ENCODE measurements around the gene CPSF2. TPM values are rescaled to one million over a fixed set of nuclear protein-coding genes. Genes with fewer than 3 reads are reported as not detected.

CPSF2 gene
- total and polyA plus RNA-seq, 10 of the 15 experiments (the other 5 are each of a cell fraction or from before 2014, with no cell fraction given) = 18.2 to 71.8 (median 47.0) TPM

- H3K4me1 ChIP-seq (ENCODE audit: control insufficient read depth, insufficient read depth, low read length) = no peaks in the 10 kb centered on the region; the same call in 1 of the 2 replicates
- ChIA-PET CTCF (interaction anchor here (0.6 to 1.4 kb wide), 4 partner anchors 15 to 104 kb away, joined by 3 read pairs; partner anchors contain the start of genes CPSF2 and NDUFB1), RAD21 (ENCODE audit: unreplicated experiment) (no interaction called here), POLR2A (no interaction called here), SMC1A (ENCODE audit: uncharacterized antibody, unreplicated experiment) (interaction anchor here (0.5 kb wide), 1 partner anchor 64 kb away, joined by 3 read pairs; the partner anchor contains the start of gene TRIP11)
- intact Hi-C loops (cut with micrococcal nuclease; ENCODE audit: unreplicated experiment) = no loop called here
- H3K79me2 ChIP-seq (ENCODE audit: control insufficient read depth, insufficient read depth, low read length) = peaks cover 31% of the 10 kb centered on the region
- TF ChIP-seq, protein P1, sequence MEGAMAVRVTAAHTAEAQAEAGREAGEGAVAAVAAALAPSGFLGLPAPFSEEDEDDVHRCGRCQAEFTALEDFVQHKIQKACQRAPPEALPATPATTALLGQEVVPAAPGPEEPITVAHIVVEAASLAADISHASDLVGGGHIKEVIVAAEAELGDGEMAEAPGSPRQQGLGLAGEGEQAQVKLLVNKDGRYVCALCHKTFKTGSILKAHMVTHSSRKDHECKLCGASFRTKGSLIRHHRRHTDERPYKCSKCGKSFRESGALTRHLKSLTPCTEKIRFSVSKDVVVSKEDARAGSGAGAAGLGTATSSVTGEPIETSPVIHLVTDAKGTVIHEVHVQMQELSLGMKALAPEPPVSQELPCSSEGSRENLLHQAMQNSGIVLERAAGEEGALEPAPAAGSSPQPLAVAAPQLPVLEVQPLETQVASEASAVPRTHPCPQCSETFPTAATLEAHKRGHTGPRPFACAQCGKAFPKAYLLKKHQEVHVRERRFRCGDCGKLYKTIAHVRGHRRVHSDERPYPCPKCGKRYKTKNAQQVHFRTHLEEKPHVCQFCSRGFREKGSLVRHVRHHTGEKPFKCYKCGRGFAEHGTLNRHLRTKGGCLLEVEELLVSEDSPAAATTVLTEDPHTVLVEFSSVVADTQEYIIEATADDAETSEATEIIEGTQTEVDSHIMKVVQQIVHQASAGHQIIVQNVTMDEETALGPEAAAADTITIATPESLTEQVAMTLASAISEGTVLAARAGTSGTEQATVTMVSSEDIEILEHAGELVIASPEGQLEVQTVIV (IDR thresholded peaks at IDR 0.05; ENCODE audit: borderline replicate concordance, partially characterized antibody) = no peak
- TF ChIP-seq CUX1 (IDR thresholded peaks at IDR 0.05; ENCODE audit: insufficient replicate concordance, low read depth, low read length) (no peak), RBBP5 (conservative IDR thresholded peaks at IDR 0.05) (no peak), EZH2 (IDR thresholded peaks at IDR 0.05; ENCODE audit: borderline replicate concordance, control insufficient read depth, low read depth, low read length) (no peak), SMARCA5 (IDR thresholded peaks at IDR 0.05) (no peak), HDAC2 (IDR thresholded peaks at IDR 0.05) (no peak), E2F4 (IDR thresholded peaks at IDR 0.05; ENCODE audit: low read depth, low read length) (no peak), NR2C2 (IDR thresholded peaks at IDR 0.05; ENCODE audit: borderline replicate concordance, control insufficient read depth, insufficient read length, low read depth) (no peak)
- TF ChIP-seq, protein P2, sequence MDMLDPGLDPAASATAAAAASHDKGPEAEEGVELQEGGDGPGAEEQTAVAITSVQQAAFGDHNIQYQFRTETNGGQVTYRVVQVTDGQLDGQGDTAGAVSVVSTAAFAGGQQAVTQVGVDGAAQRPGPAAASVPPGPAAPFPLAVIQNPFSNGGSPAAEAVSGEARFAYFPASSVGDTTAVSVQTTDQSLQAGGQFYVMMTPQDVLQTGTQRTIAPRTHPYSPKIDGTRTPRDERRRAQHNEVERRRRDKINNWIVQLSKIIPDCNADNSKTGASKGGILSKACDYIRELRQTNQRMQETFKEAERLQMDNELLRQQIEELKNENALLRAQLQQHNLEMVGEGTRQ (IDR thresholded peaks at IDR 0.05; ENCODE audit: borderline replicate concordance, low read depth, low read length) = no peak
- TF ChIP-seq, protein P3, sequence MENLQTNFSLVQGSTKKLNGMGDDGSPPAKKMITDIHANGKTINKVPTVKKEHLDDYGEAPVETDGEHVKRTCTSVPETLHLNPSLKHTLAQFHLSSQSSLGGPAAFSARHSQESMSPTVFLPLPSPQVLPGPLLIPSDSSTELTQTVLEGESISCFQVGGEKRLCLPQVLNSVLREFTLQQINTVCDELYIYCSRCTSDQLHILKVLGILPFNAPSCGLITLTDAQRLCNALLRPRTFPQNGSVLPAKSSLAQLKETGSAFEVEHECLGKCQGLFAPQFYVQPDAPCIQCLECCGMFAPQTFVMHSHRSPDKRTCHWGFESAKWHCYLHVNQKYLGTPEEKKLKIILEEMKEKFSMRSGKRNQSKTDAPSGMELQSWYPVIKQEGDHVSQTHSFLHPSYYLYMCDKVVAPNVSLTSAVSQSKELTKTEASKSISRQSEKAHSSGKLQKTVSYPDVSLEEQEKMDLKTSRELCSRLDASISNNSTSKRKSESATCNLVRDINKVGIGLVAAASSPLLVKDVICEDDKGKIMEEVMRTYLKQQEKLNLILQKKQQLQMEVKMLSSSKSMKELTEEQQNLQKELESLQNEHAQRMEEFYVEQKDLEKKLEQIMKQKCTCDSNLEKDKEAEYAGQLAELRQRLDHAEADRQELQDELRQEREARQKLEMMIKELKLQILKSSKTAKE (IDR thresholded peaks at IDR 0.05; ENCODE audit: low read depth, poor library complexity, severe bottlenecking) = no peak
- no TSS peak for BruUV-seq (replicated peaks)
- no peak overlapping the region for H2AFZ ChIP-seq (ENCODE audit: control insufficient read depth, low read depth, low read length)
- ATAC-seq (no peak), FAIRE-seq (no peak), DNase-seq (ENCODE audit: low read depth, low spot score) (no peak)
- H3K9ac ChIP-seq (ENCODE audit: control insufficient read depth, insufficient read depth, low read length) = no peak overlapping the region
- in situ Hi-C loops (cut with MboI) = no loop called here
- no peaks in the 10 kb centered on the region for H3K9me3 ChIP-seq (replicated peaks; ENCODE audit: control insufficient read depth, insufficient read depth, low read length)
- no peaks in the 10 kb centered on the region for H4K20me1 ChIP-seq (ENCODE audit: control insufficient read depth, insufficient read depth)
- H3K4me3 ChIP-seq = no peak overlapping the region
- H3K27me3 ChIP-seq (replicated peaks in 1 of 2; ENCODE audit: control insufficient read depth in 2 of 2, insufficient read depth in 2 of 2, low read length in 1 of 2) = no peaks in the 10 kb centered on the region
- WGBS (ENCODE audit: insufficient coverage, insufficient replicate concordance, low lambda C conversion rate, missing lambda C conversion rate) = 81% methylated on average over 7 of the region's 7 CpGs
- no peak overlapping the region for H3K27ac ChIP-seq (ENCODE audit: control insufficient read depth, insufficient read depth)
- H3K36me3 ChIP-seq (ENCODE audit: control insufficient read depth in 2 of 2, insufficient read depth in 2 of 2, low read length in 1 of 2) = no peaks in the 10 kb centered on the region
- peak overlapping the region; percentile 19; the same call in 1 of the 2 replicates for H3K4me2 ChIP-seq (ENCODE audit: control insufficient read depth, insufficient read depth)
Measured at GRCh38 chr14:92103363-92103989, 18.3 kb upstream of the CPSF2 start.

Data from GM12878 (cell line).